HCT116 (cell line): ENCODE data around the gene TBC1D2B. TPM values are rescaled to one million over a fixed set of nuclear protein-coding genes. Genes with fewer than 3 reads are reported as not detected.

Source experiments
- ATAC-seq: fragments of 200-7000 bp; cut with Tn5 transposase; 2 replicates; pipeline ENCODE4 v1.9.1; 2020; ENCODE audit warnings: mild to moderate bottlenecking, moderate library complexity
- BruUV-seq: library from RNA; stranded (reverse); fragments of 400-500 nt; replicated peaks from 2 replicates; lab custom pipeline; 2021; lab: Mats Ljungman, UMichigan
- CTCF ChIA-PET: fragments of 300-600 bp; sonication (Branson Sonifier 250); formaldehyde crosslinking; loops from one replicate; lab custom pipeline; 2021; ENCODE audit warnings: antibody characterized with exemption; lab: Charles Lee
- POLR2A ChIA-PET: fragments of 300-600, 350-600 bp; sonication (Branson Sonifier 250); formaldehyde crosslinking; loops from one replicate; lab custom pipeline; 2021; ENCODE audit warnings: antibody characterized with exemption; lab: Charles Lee
- RAD21 ChIA-PET, 2 experiments: fragments of 300-600 bp; sonication (Branson Sonifier 250); formaldehyde crosslinking; loops; one replicate each; lab custom pipeline; 2023; ENCODE audit warnings: low total read pairs in 2 of 2; ENCODE audit not compliant: uncharacterized antibody in 2 of 2, unreplicated experiment in 2 of 2, low non-redundant PET in 1 of 2; lab: Charles Lee
- DNase-seq: peaks from one replicate; pipeline ENCODE4 v3.0.0-alpha.2; 2010; ENCODE audit warnings: low read depth, low spot score
- H2AFZ ChIP-seq: fragments of 200-600 bp; shearing (Covaris generic), sonication (generic); 2 replicates; pipeline ENCODE4 v1.6.1; 2017; ENCODE audit warnings: low read depth, mixed run types, mixed read lengths, antibody characterized with exemption, low read length; ENCODE audit not compliant: poor library complexity, severe bottlenecking
- H3K27ac ChIP-seq: 2 replicates; pipeline ENCODE4 v1.5.1; 2012; ENCODE audit warnings: low read depth, low read length
- H3K27me3 ChIP-seq: fragments of 200-600 bp; sonication (generic); 2 replicates; pipeline ENCODE4 v1.6.1; 2016; ENCODE audit warnings: mixed run types, low read length, mixed read lengths; ENCODE audit not compliant: insufficient read depth
- H3K36me3 ChIP-seq, 2 experiments: fragments of 200-500 bp in 1 of 2; fragments of 200-600 bp in 1 of 2; sonication (Bioruptor generic) in 1 of 2; sonication (generic) in 1 of 2; 2 replicates each; pipeline versions ENCODE4 v1.5.1 to v1.6.1; 2014 to 2016; ENCODE audit warnings: low read length in 2 of 2, inconsistent platforms in 1 of 2, mixed read lengths in 1 of 2, mixed run types in 1 of 2; ENCODE audit not compliant: insufficient read depth in 2 of 2, control insufficient read depth in 1 of 2
- H3K4me1 ChIP-seq, 2 experiments: fragments of 200-600 bp in 1 of 2; sonication (generic) in 1 of 2; 2 replicates each; pipeline versions ENCODE4 v1.5.1 to v1.6.1; 2012 to 2017; ENCODE audit warnings: low read length in 2 of 2, inconsistent platforms in 1 of 2, mild to moderate bottlenecking in 1 of 2, mixed read lengths in 1 of 2, mixed run types in 1 of 2, moderate library complexity in 1 of 2; ENCODE audit not compliant: insufficient read depth in 2 of 2, control insufficient read depth in 1 of 2
- H3K4me2 ChIP-seq: fragments of 200-600 bp; sonication (generic); 2 replicates; pipeline ENCODE4 v1.6.1; 2017; ENCODE audit warnings: mixed run types, low read length, mixed read lengths
- H3K4me3 ChIP-seq, 2 experiments: fragments of 200-600 bp in 1 of 2; sonication (generic) in 1 of 2; replicated peaks in 1 of 2; 2 replicates each; pipeline ENCODE4 v1.5.1; 2011 to 2016; ENCODE audit warnings: low read length in 2 of 2, control low read depth in 1 of 2, low read depth in 1 of 2, mild to moderate bottlenecking in 1 of 2, mixed read lengths in 1 of 2, mixed run types in 1 of 2
- H3K79me2 ChIP-seq: fragments of 200-600 bp; sonication (generic); 2 replicates; pipeline ENCODE4 v1.6.1; 2017; ENCODE audit warnings: mild to moderate bottlenecking, mixed run types, low read length, moderate library complexity, mixed read lengths; ENCODE audit not compliant: insufficient read depth
- H3K9ac ChIP-seq: fragments of 200-600 bp; sonication (generic); 2 replicates; pipeline ENCODE4 v1.6.1; 2016; ENCODE audit warnings: low read length, mixed read lengths
- H3K9me2 ChIP-seq: fragments of 200-600 bp; sonication (generic), shearing (Covaris generic); 2 replicates; pipeline ENCODE4 v1.6.1; 2017; ENCODE audit warnings: mixed run types, mild to moderate bottlenecking, moderate library complexity; ENCODE audit not compliant: insufficient read depth
- H3K9me3 ChIP-seq, 2 experiments: fragments of 200-500 bp in 1 of 2; fragments of 200-600 bp in 1 of 2; sonication (Bioruptor generic) in 1 of 2; sonication (generic) in 1 of 2; 2 replicates each; pipeline ENCODE4 v1.6.1; 2014 to 2017; ENCODE audit warnings: low read length in 2 of 2, mixed read lengths in 2 of 2, inconsistent platforms in 1 of 2, low read depth in 1 of 2, mild to moderate bottlenecking in 1 of 2, mixed run types in 1 of 2, moderate library complexity in 1 of 2; ENCODE audit not compliant: control insufficient read depth in 1 of 2, insufficient read depth in 1 of 2
- H4K20me1 ChIP-seq: fragments of 200-600 bp; sonication (generic), shearing (Covaris generic); 2 replicates; pipeline ENCODE4 v1.6.1; 2017; ENCODE audit warnings: mixed run types, mild to moderate bottlenecking, moderate library complexity; ENCODE audit not compliant: insufficient read depth
- CBX3 ChIP-seq: IDR thresholded peaks from 2 replicates; pipeline ENCODE4 v1.6.1; 2012; ENCODE audit warnings: low read depth
- CEBPB ChIP-seq: IDR thresholded peaks from 2 replicates; pipeline ENCODE4 v1.6.1; 2012; ENCODE audit warnings: low read depth
- EGR1 ChIP-seq: IDR thresholded peaks from 2 replicates; pipeline ENCODE4 v1.6.1; 2012; ENCODE audit warnings: low read depth
- ELF1 ChIP-seq: IDR thresholded peaks from 2 replicates; pipeline ENCODE4 v1.6.1; 2012; ENCODE audit warnings: low read depth, borderline replicate concordance
- EZH2phosphoT487 ChIP-seq: fragments of 200-600 bp; IDR thresholded peaks from 2 replicates; pipeline ENCODE4 v1.6.1; 2018; ENCODE audit warnings: antibody characterized with exemption, borderline replicate concordance
- FOSL1 ChIP-seq: IDR thresholded peaks from 2 replicates; pipeline ENCODE4 v1.6.1; 2012; ENCODE audit warnings: low read depth
- JUND ChIP-seq: IDR thresholded peaks from 2 replicates; pipeline ENCODE4 v1.6.1; 2012
- POLR2A ChIP-seq: IDR thresholded peaks from 2 replicates; pipeline ENCODE4 v1.7.0; 2011; ENCODE audit warnings: borderline replicate concordance; ENCODE audit not compliant: insufficient read depth, insufficient read length; ENCODE audit errors: extremely low read depth
- RAD21 ChIP-seq: IDR thresholded peaks from 2 replicates; pipeline ENCODE4 v1.6.1; 2012; ENCODE audit warnings: low read depth, mild to moderate bottlenecking
- SIN3A ChIP-seq: IDR thresholded peaks from 2 replicates; pipeline ENCODE4 v1.6.1; 2012; ENCODE audit warnings: low read depth
- SP1 ChIP-seq: IDR thresholded peaks from 2 replicates; pipeline ENCODE4 v1.6.1; 2012; ENCODE audit warnings: low read depth
- ZFX ChIP-seq: fragments of 450-650 bp; IDR thresholded peaks from 2 replicates; pipeline ENCODE4 v1.6.1; 2017
- intact Hi-C: fragments of 100-400 bp; cut with micrococcal nuclease; formaldehyde crosslinking; loops from 2 replicates; pipeline ENCODE4 v1.10.0; 2022
- total RNA-seq: library from RNA; stranded (reverse); gene quantifications from one replicate; pipeline ENCODE4 v1.2.1, GENCODE V29; 2021; ENCODE audit not compliant: unreplicated experiment
- TF ChIP-seq, protein P1 (sequence below): IDR thresholded peaks from 2 replicates; pipeline ENCODE4 v1.6.1; 2012
- TF ChIP-seq, protein P2 (sequence below), 3 experiments: fragments of 200-600 bp in 1 of 3; sonication (generic) in 1 of 3; IDR thresholded peaks in 2 of 3; conservative IDR thresholded peaks in 1 of 3; 2 replicates each; pipeline ENCODE4 v1.5.1; 2012 to 2017; ENCODE audit warnings: low read depth in 2 of 3, low read length in 2 of 3, antibody characterized with exemption in 1 of 3, borderline replicate concordance in 1 of 3, control low read depth in 1 of 3, mild to moderate bottlenecking in 1 of 3, mixed read lengths in 1 of 3, mixed run types in 1 of 3, moderate library complexity in 1 of 3; ENCODE audit not compliant: insufficient read depth in 1 of 3
- TF ChIP-seq, protein P3 (sequence below): IDR thresholded peaks from 2 replicates; pipeline ENCODE4 v1.6.1; 2012; ENCODE audit warnings: low read depth
- TF ChIP-seq, protein P4 (sequence below): IDR thresholded peaks from 2 replicates; pipeline ENCODE4 v1.6.1; 2012

Gene TBC1D2B
- total RNA-seq, 1 experiment from 2014 or later, result 16.6 TPM

DNA sequence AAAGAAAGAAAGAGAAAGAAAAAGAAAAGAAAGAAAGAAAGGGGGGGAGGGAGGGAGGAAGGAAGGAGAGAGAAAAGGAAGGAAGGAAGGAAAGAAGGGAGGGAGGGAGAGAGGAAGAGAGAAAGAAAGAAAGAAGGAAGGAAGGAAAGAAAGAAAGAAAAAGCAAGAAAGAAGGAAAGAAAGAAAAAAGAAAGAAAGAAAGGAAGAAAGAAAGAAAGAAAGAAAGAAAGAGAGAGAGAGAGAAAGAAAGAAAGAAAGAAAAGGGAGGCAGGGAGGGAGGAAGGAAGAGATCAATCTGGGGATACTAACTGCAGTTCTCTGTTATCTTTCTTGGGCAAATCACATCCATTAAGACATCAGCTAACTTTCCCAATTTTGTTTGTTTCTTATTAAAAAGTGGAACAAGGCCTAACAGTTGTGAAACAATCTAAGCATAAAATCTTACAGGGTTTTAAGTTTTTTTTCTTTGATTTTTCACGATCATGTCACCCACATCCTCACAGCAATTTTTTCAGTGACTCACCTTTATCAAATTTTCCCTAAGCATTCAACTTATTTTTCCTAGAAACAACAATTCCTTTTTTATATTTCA is 36.8 kb downstream of the TBC1D2B start:
- intact Hi-C loops, result no loop called here
- BruUV-seq, result no TSS peak
- ChIA-PET RAD21 (no interaction called here), CTCF (no interaction called here), POLR2A (no interaction called here)
- Histone ChIP-seq H3K9ac (no peak overlapping the region), H3K9me2 (no peaks in the 10 kb centered on the region), H3K79me2 (no peaks in the 10 kb centered on the region), H3K27ac (no peak overlapping the region), H4K20me1 (no peaks in the 10 kb centered on the region), H3K4me2 (no peak overlapping the region), H3K27me3 (no peaks in the 10 kb centered on the region), H3K36me3 (no peaks in the 10 kb centered on the region; a peak in 2 of 4 replicates), H3K4me1 (no peaks in the 10 kb centered on the region), H3K9me3 (no peaks in the 10 kb centered on the region), H2AFZ (no peak overlapping the region), H3K4me3 (no peak overlapping the region)
- ATAC-seq (no peak), DNase-seq (no peak)
- no peak for TF ChIP-seq ZFX
- no peak for TF ChIP-seq FOSL1
- no peak for TF ChIP-seq ELF1
- no peak for TF ChIP-seq CBX3
- no peak for TF ChIP-seq EGR1
- TF ChIP-seq EZH2phosphoT487, result no peak
- TF ChIP-seq CEBPB, result no peak
- TF ChIP-seq SIN3A, result no peak
- no peak for TF ChIP-seq SP1
- TF ChIP-seq, protein P1, sequence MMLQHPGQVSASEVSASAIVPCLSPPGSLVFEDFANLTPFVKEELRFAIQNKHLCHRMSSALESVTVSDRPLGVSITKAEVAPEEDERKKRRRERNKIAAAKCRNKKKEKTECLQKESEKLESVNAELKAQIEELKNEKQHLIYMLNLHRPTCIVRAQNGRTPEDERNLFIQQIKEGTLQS, result no peak
- TF ChIP-seq RAD21, result no peak
- TF ChIP-seq, protein P2, sequence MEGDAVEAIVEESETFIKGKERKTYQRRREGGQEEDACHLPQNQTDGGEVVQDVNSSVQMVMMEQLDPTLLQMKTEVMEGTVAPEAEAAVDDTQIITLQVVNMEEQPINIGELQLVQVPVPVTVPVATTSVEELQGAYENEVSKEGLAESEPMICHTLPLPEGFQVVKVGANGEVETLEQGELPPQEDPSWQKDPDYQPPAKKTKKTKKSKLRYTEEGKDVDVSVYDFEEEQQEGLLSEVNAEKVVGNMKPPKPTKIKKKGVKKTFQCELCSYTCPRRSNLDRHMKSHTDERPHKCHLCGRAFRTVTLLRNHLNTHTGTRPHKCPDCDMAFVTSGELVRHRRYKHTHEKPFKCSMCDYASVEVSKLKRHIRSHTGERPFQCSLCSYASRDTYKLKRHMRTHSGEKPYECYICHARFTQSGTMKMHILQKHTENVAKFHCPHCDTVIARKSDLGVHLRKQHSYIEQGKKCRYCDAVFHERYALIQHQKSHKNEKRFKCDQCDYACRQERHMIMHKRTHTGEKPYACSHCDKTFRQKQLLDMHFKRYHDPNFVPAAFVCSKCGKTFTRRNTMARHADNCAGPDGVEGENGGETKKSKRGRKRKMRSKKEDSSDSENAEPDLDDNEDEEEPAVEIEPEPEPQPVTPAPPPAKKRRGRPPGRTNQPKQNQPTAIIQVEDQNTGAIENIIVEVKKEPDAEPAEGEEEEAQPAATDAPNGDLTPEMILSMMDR (IDR thresholded peaks at IDR 0.05 in 2 of 3, conservative IDR thresholded peaks at IDR 0.05 in 1 of 3; ENCODE audit: borderline replicate concordance in 1 of 3, insufficient read depth in 1 of 3, low read depth in 2 of 3, low read length in 2 of 3), result no peak
- TF ChIP-seq, protein P3, sequence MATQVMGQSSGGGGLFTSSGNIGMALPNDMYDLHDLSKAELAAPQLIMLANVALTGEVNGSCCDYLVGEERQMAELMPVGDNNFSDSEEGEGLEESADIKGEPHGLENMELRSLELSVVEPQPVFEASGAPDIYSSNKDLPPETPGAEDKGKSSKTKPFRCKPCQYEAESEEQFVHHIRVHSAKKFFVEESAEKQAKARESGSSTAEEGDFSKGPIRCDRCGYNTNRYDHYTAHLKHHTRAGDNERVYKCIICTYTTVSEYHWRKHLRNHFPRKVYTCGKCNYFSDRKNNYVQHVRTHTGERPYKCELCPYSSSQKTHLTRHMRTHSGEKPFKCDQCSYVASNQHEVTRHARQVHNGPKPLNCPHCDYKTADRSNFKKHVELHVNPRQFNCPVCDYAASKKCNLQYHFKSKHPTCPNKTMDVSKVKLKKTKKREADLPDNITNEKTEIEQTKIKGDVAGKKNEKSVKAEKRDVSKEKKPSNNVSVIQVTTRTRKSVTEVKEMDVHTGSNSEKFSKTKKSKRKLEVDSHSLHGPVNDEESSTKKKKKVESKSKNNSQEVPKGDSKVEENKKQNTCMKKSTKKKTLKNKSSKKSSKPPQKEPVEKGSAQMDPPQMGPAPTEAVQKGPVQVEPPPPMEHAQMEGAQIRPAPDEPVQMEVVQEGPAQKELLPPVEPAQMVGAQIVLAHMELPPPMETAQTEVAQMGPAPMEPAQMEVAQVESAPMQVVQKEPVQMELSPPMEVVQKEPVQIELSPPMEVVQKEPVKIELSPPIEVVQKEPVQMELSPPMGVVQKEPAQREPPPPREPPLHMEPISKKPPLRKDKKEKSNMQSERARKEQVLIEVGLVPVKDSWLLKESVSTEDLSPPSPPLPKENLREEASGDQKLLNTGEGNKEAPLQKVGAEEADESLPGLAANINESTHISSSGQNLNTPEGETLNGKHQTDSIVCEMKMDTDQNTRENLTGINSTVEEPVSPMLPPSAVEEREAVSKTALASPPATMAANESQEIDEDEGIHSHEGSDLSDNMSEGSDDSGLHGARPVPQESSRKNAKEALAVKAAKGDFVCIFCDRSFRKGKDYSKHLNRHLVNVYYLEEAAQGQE, result no peak
- TF ChIP-seq, protein P4, sequence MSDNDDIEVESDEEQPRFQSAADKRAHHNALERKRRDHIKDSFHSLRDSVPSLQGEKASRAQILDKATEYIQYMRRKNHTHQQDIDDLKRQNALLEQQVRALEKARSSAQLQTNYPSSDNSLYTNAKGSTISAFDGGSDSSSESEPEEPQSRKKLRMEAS, result no peak
- no peak for TF ChIP-seq JUND
- TF ChIP-seq POLR2A, result no peak
